Measurements from ENCODE around the gene AIDA. TPM values are rescaled to one million over a fixed set of nuclear protein-coding genes. Genes with fewer than 3 reads are reported as not detected.
"Not testable (repeated sequence)": the region's sequence is repeated elsewhere in the genome, so short reads cannot be mapped to it uniquely, and the experiment has no call there.

The AIDA gene
- total RNA-seq, 2 experiments from 2014 or later, result 67.3 to 68.2 TPM

GRCh38 chr1:222706815-222707214 is 5.5 kb downstream of the AIDA start:
- peaks cover 53% of the 10 kb centered on the region for H3K4me1 Mint-ChIP-seq (ENCODE audit: low read depth)
- DNase-seq, result no peak
- no peak overlapping the region for H3K27ac Mint-ChIP-seq
- intact Hi-C loops (cut with micrococcal nuclease), result no loop called here
- peaks cover 24% of the 10 kb centered on the region for H3K36me3 Mint-ChIP-seq (ENCODE audit: low read depth)
- CTCF ChIA-PET, result no interaction called here
- peaks cover 4% of the 10 kb centered on the region for H3K9me3 Mint-ChIP-seq
- no peak overlapping the region for H3K4me3 Mint-ChIP-seq
- no peaks in the 10 kb centered on the region for H3K27me3 Mint-ChIP-seq (ENCODE audit: low read depth)

GRCh38 chr1:222704260-222704659 is 8.0 kb downstream of the AIDA start:
- H3K4me3 Mint-ChIP-seq, result no peak overlapping the region
- H3K4me1 Mint-ChIP-seq (ENCODE audit: low read depth), result peaks cover 38% of the 10 kb centered on the region
- no peaks in the 10 kb centered on the region for H3K27me3 Mint-ChIP-seq (ENCODE audit: low read depth)
- peaks cover 26% of the 10 kb centered on the region for H3K36me3 Mint-ChIP-seq (ENCODE audit: low read depth)
- no peak for DNase-seq
- CTCF ChIA-PET, result no interaction called here
- no peak overlapping the region for H3K27ac Mint-ChIP-seq
- intact Hi-C loops (cut with micrococcal nuclease), result no loop called here
- H3K9me3 Mint-ChIP-seq, result peaks cover 4% of the 10 kb centered on the region

- CTCF ChIA-PET, result no interaction called here
- Mint-ChIP-seq H3K4me1 (ENCODE audit: low read depth) (peaks cover 35% of the 10 kb centered on the region), H3K4me3 (no peak overlapping the region), H3K9me3 (peaks cover 4% of the 10 kb centered on the region), H3K27me3 (ENCODE audit: low read depth) (no peaks in the 10 kb centered on the region), H3K27ac (no peak overlapping the region), H3K36me3 (ENCODE audit: low read depth) (peaks cover 26% of the 10 kb centered on the region)
- no peak for DNase-seq
- intact Hi-C loops (cut with micrococcal nuclease), result no loop called here
These were observed 10.1 kb downstream of the AIDA start for GRCh38 chr1:222702210-222702609.

GRCh38 chr1:222697826-222698225 is 14.5 kb downstream of the AIDA start:
- intact Hi-C loops (cut with micrococcal nuclease), result no loop called here
- Mint-ChIP-seq H3K4me3 (no peak overlapping the region), H3K36me3 (ENCODE audit: low read depth) (peaks cover 16% of the 10 kb centered on the region), H3K4me1 (ENCODE audit: low read depth) (peaks cover 14% of the 10 kb centered on the region), H3K27ac (no peak overlapping the region), H3K27me3 (ENCODE audit: low read depth) (no peaks in the 10 kb centered on the region), H3K9me3 (no peaks in the 10 kb centered on the region)
- no peak for DNase-seq
- CTCF ChIA-PET, result interaction anchor here (0.6 to 1.5 kb wide), 3 partner anchors 8 to 1624 kb away, joined by 3 read pairs; no protein-coding TSS in a partner anchor

GRCh38 chr1:222697203-222697602 is 15.1 kb downstream of the AIDA start:
- Mint-ChIP-seq H3K27me3 (ENCODE audit: low read depth) (no peaks in the 10 kb centered on the region), H3K27ac (no peak overlapping the region), H3K4me1 (ENCODE audit: low read depth) (peaks cover 18% of the 10 kb centered on the region), H3K4me3 (no peak overlapping the region), H3K9me3 (no peaks in the 10 kb centered on the region), H3K36me3 (ENCODE audit: low read depth) (peaks cover 11% of the 10 kb centered on the region)
- DNase-seq, result no peak
- CTCF ChIA-PET, result interaction anchor here (0.9 to 1.5 kb wide), 2 partner anchors 12 to 232 kb away, joined by 3 read pairs; no protein-coding TSS in a partner anchor
- intact Hi-C loops (cut with micrococcal nuclease), result no loop called here

- DNase-seq, result no peak
- CTCF ChIA-PET, result interaction anchor here (0.9 to 1.5 kb wide), 2 partner anchors 11 to 232 kb away, joined by 3 read pairs; no protein-coding TSS in a partner anchor
- H3K9me3 Mint-ChIP-seq, result no peaks in the 10 kb centered on the region
- H3K27me3 Mint-ChIP-seq (ENCODE audit: low read depth), result no peaks in the 10 kb centered on the region
- H3K27ac Mint-ChIP-seq, result no peak overlapping the region
- peaks cover 10% of the 10 kb centered on the region for H3K36me3 Mint-ChIP-seq (ENCODE audit: low read depth)
- H3K4me1 Mint-ChIP-seq (ENCODE audit: low read depth), result peaks cover 18% of the 10 kb centered on the region
- intact Hi-C loops (cut with micrococcal nuclease), result no loop called here
- no peak overlapping the region for H3K4me3 Mint-ChIP-seq
These were observed 15.6 kb downstream of the AIDA start for GRCh38 chr1:222696741-222697140.

- Mint-ChIP-seq H3K4me1 (ENCODE audit: low read depth) (peaks cover 18% of the 10 kb centered on the region), H3K4me3 (no peak overlapping the region), H3K36me3 (ENCODE audit: low read depth) (peaks cover 6% of the 10 kb centered on the region), H3K27ac (no peak overlapping the region), H3K9me3 (no peaks in the 10 kb centered on the region), H3K27me3 (ENCODE audit: low read depth) (no peaks in the 10 kb centered on the region)
- DNase-seq, result no peak
- CTCF ChIA-PET, result no interaction called here
- intact Hi-C loops (cut with micrococcal nuclease), result no loop called here
These were observed 17.4 kb downstream of the AIDA start for GRCh38 chr1:222694927-222695326.

- intact Hi-C loops (cut with micrococcal nuclease), result no loop called here
- CTCF ChIA-PET, result no interaction called here
- peaks cover 11% of the 10 kb centered on the region for H3K4me1 Mint-ChIP-seq (ENCODE audit: low read depth)
- DNase-seq, result no peak
- no peaks in the 10 kb centered on the region for H3K9me3 Mint-ChIP-seq
- no peaks in the 10 kb centered on the region for H3K27me3 Mint-ChIP-seq (ENCODE audit: low read depth)
- peaks cover 5% of the 10 kb centered on the region for H3K36me3 Mint-ChIP-seq (ENCODE audit: low read depth)
- H3K27ac Mint-ChIP-seq, result no peak overlapping the region
- H3K4me3 Mint-ChIP-seq, result no peak overlapping the region
These were observed 21.3 kb downstream of the AIDA start for GRCh38 chr1:222691016-222691415.

- no peak for DNase-seq
- Mint-ChIP-seq H3K9me3 (no peaks in the 10 kb centered on the region), H3K36me3 (ENCODE audit: low read depth) (peaks cover 10% of the 10 kb centered on the region), H3K4me3 (no peak overlapping the region), H3K4me1 (ENCODE audit: low read depth) (peaks cover 4% of the 10 kb centered on the region), H3K27me3 (ENCODE audit: low read depth) (no peaks in the 10 kb centered on the region), H3K27ac (no peak overlapping the region)
- CTCF ChIA-PET, result no interaction called here
- intact Hi-C loops (cut with micrococcal nuclease), result no loop called here
These were observed 32.2 kb downstream of the AIDA start for GRCh38 chr1:222680080-222680479.

- CTCF ChIA-PET, result interaction anchor here (1.0 to 1.3 kb wide), 2 partner anchors 11 to 26 kb away, joined by 3 to 5 read pairs; no protein-coding TSS in a partner anchor
- Mint-ChIP-seq H3K9me3 (no peaks in the 10 kb centered on the region), H3K27ac (peak overlapping the region; percentile 62), H3K36me3 (ENCODE audit: low read depth) (peaks cover 37% of the 10 kb centered on the region), H3K4me1 (ENCODE audit: low read depth) (peaks cover 31% of the 10 kb centered on the region), H3K27me3 (ENCODE audit: low read depth) (no peaks in the 10 kb centered on the region), H3K4me3 (no peak overlapping the region)
- intact Hi-C loops (cut with micrococcal nuclease), result no loop called here
- DNase-seq, result no peak
These were observed 42.2 kb downstream of the AIDA start for GRCh38 chr1:222670110-222670509.

- H3K27me3 Mint-ChIP-seq (ENCODE audit: low read depth); H3K4me3 Mint-ChIP-seq; intact Hi-C loops (cut with micrococcal nuclease); H3K9me3 Mint-ChIP-seq; H3K27ac Mint-ChIP-seq; DNase-seq; CTCF ChIA-PET: not testable (repeated sequence)
- H3K4me1 Mint-ChIP-seq (ENCODE audit: low read depth), result peaks cover 31% of the 10 kb centered on the region
- peaks cover 38% of the 10 kb centered on the region for H3K36me3 Mint-ChIP-seq (ENCODE audit: low read depth)
These were observed 43.2 kb downstream of the AIDA start for GRCh38 chr1:222669107-222669506.

- DNase-seq; H3K9me3 Mint-ChIP-seq; H3K27ac Mint-ChIP-seq; intact Hi-C loops (cut with micrococcal nuclease); H3K27me3 Mint-ChIP-seq (ENCODE audit: low read depth); H3K4me3 Mint-ChIP-seq: not testable (repeated sequence)
- Mint-ChIP-seq H3K36me3 (ENCODE audit: low read depth) (peaks cover 42% of the 10 kb centered on the region), H3K4me1 (ENCODE audit: low read depth) (peaks cover 31% of the 10 kb centered on the region)
- CTCF ChIA-PET, result interaction anchor here (0.7 kb wide), 1 partner anchor 533 kb away, joined by 3 read pairs; no protein-coding TSS in a partner anchor
These were observed 44.1 kb downstream of the AIDA start for GRCh38 chr1:222668184-222668583.

- DNase-seq, result no peak
- CTCF ChIA-PET, result interaction anchor here (0.6 kb wide), 1 partner anchor 158 kb away, joined by 4 read pairs; no protein-coding TSS in a partner anchor
- Mint-ChIP-seq H3K4me3 (no peak overlapping the region), H3K27ac (no peak overlapping the region), H3K27me3 (ENCODE audit: low read depth) (no peaks in the 10 kb centered on the region), H3K4me1 (ENCODE audit: low read depth) (peaks cover 26% of the 10 kb centered on the region), H3K9me3 (no peaks in the 10 kb centered on the region), H3K36me3 (ENCODE audit: low read depth) (peaks cover 43% of the 10 kb centered on the region)
- intact Hi-C loops (cut with micrococcal nuclease), result no loop called here
These were observed 46.3 kb downstream of the AIDA start for GRCh38 chr1:222665964-222666363.

Measured in activated naive CD4-positive, alpha-beta T cell treated with anti-CD3 and anti-CD28 coated beads for 36 hours (primary cell).